Amniotic stem cell (primary cell): ENCODE data around the gene CCND2.

Source experiments
- DNase-seq: peaks from one replicate; lab custom pipeline; 2025; lab: John Stamatoyannopoulos, UW

The CCND2 gene

GRCh38 chr12:4289998-4290790, 16.6 kb downstream of the CCND2 start:
- no peak for DNase-seq

GRCh38 chr12:4292341-4293073, 18.9 kb downstream of the CCND2 start:
- DNase-seq = no peak

GRCh38 chr12:4293299-4293965, 19.9 kb downstream of the CCND2 start:
- no peak for DNase-seq

GRCh38 chr12:4293966-4294505, 20.5 kb downstream of the CCND2 start:
- DNase-seq = no peak

GRCh38 chr12:4296751-4297150, 23.2 kb downstream of the CCND2 start:
- no peak for DNase-seq

- DNase-seq = no peak
Observed at GRCh38 chr12:4297617-4298016, 24.1 kb downstream of the CCND2 start.

GRCh38 chr12:4300883-4301282, 27.3 kb downstream of the CCND2 start:
- no peak for DNase-seq

- DNase-seq = no peak
Observed at GRCh38 chr12:4301932-4302501, 28.5 kb downstream of the CCND2 start.

- DNase-seq = no peak
Observed at GRCh38 chr12:4302881-4303280, 29.3 kb downstream of the CCND2 start.

- DNase-seq = no peak
Observed at GRCh38 chr12:4303750-4304149, 30.2 kb downstream of the CCND2 start.

- DNase-seq = peak; percentile 72
Observed at GRCh38 chr12:4307593-4308333, 34.2 kb downstream of the CCND2 start.

- DNase-seq = no peak
Observed at GRCh38 chr12:4308334-4308950, 34.9 kb downstream of the CCND2 start.

- no peak for DNase-seq
Observed at GRCh38 chr12:4311776-4312175, 38.2 kb downstream of the CCND2 start.

- DNase-seq = no peak
Observed at GRCh38 chr12:4312251-4312650, 38.7 kb downstream of the CCND2 start.

- no peak for DNase-seq
Observed at GRCh38 chr12:4320497-4320852, 46.9 kb downstream of the CCND2 start.

GRCh38 chr12:4320853-4321701, 47.5 kb downstream of the CCND2 start, which contains the start of gene TIGAR:
TSS of gene TIGAR (plus strand) at chr12:4321213. CDS start at chr12:4321272, 59 bp downstream.
- peak; percentile 81 for DNase-seq

- no peak for DNase-seq
Observed at GRCh38 chr12:4322726-4323125, 49.2 kb downstream of the CCND2 start.
